ENCODE data around the gene GPR84. TPM values are rescaled to one million over a fixed set of nuclear protein-coding genes. Genes with fewer than 3 reads are reported as not detected.

Gene GPR84
- total and polyA plus RNA-seq, 9 of the 15 experiments (the other 6 are each of a cell fraction or from before 2014, with no cell fraction given), result 0.07 to 0.18 (median 0.11) TPM; not detected in 5

GRCh38 chr12:54352022-54352531 is 12.2 kb downstream of the GPR84 start (continued):
- TF ChIP-seq SMAD4 (CRISPR knock-in tag; conservative IDR thresholded peaks at IDR 0.05) (peak; percentile 54; the same call in 1 of the 2 replicates), HDGF (IDR thresholded peaks at IDR 0.05) (no peak), ZFP36 (IDR thresholded peaks at IDR 0.05; ENCODE audit: low read depth, low read length, partially characterized antibody) (peak; percentile 6), EZH2 (IDR thresholded peaks at IDR 0.05; ENCODE audit: borderline replicate concordance, low read depth, low read length) (no peak), ZNF408 (CRISPR knock-in tag; IDR thresholded peaks at IDR 0.05; ENCODE audit: low read depth) (no peak), ARID3B (CRISPR knock-in tag; IDR thresholded peaks at IDR 0.05; ENCODE audit: borderline replicate concordance) (no peak), GABPA (tag; conservative IDR thresholded peaks at IDR 0.05; ENCODE audit: low read depth) (0 out of 2 replicates have a peak, but pooled peaks have one; percentile 29), STAT5B (CRISPR knock-in tag; IDR thresholded peaks at IDR 0.05) (no peak), SMAD3 (CRISPR knock-in tag; conservative IDR thresholded peaks at IDR 0.05) (no peak), SAFB (IDR thresholded peaks at IDR 0.05; ENCODE audit: borderline replicate concordance, low read depth, low read length) (peak; percentile 61; the same call in 1 of the 2 replicates), TCF7 (IDR thresholded peaks at IDR 0.05; ENCODE audit: borderline replicate concordance) (no peak), PCBP1 (IDR thresholded peaks at IDR 0.05; ENCODE audit: low read depth, low read length, poor library complexity, severe bottlenecking) (no peak), GATAD2A (IDR thresholded peaks at IDR 0.05) (no peak), ZNF780A (CRISPR knock-in tag; IDR thresholded peaks at IDR 0.05) (no peak), USF2 (CRISPR knock-in tag; IDR thresholded peaks at IDR 0.05) (no peak)
- TF ChIP-seq, protein P1, sequence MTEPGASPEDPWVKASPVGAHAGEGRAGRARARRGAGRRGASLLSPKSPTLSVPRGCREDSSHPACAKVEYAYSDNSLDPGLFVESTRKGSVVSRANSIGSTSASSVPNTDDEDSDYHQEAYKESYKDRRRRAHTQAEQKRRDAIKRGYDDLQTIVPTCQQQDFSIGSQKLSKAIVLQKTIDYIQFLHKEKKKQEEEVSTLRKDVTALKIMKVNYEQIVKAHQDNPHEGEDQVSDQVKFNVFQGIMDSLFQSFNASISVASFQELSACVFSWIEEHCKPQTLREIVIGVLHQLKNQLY (CRISPR knock-in tag; conservative IDR thresholded peaks at IDR 0.05), result no peak
- TF ChIP-seq, protein P2, sequence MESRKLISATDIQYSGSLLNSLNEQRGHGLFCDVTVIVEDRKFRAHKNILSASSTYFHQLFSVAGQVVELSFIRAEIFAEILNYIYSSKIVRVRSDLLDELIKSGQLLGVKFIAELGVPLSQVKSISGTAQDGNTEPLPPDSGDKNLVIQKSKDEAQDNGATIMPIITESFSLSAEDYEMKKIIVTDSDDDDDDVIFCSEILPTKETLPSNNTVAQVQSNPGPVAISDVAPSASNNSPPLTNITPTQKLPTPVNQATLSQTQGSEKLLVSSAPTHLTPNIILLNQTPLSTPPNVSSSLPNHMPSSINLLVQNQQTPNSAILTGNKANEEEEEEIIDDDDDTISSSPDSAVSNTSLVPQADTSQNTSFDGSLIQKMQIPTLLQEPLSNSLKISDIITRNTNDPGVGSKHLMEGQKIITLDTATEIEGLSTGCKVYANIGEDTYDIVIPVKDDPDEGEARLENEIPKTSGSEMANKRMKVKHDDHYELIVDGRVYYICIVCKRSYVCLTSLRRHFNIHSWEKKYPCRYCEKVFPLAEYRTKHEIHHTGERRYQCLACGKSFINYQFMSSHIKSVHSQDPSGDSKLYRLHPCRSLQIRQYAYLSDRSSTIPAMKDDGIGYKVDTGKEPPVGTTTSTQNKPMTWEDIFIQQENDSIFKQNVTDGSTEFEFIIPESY (CRISPR knock-in tag; IDR thresholded peaks at IDR 0.05), result no peak
- TF ChIP-seq, protein P3, sequence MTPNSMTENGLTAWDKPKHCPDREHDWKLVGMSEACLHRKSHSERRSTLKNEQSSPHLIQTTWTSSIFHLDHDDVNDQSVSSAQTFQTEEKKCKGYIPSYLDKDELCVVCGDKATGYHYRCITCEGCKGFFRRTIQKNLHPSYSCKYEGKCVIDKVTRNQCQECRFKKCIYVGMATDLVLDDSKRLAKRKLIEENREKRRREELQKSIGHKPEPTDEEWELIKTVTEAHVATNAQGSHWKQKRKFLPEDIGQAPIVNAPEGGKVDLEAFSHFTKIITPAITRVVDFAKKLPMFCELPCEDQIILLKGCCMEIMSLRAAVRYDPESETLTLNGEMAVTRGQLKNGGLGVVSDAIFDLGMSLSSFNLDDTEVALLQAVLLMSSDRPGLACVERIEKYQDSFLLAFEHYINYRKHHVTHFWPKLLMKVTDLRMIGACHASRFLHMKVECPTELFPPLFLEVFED (CRISPR knock-in tag; conservative IDR thresholded peaks at IDR 0.05), result no peak
- TF ChIP-seq, protein P4, sequence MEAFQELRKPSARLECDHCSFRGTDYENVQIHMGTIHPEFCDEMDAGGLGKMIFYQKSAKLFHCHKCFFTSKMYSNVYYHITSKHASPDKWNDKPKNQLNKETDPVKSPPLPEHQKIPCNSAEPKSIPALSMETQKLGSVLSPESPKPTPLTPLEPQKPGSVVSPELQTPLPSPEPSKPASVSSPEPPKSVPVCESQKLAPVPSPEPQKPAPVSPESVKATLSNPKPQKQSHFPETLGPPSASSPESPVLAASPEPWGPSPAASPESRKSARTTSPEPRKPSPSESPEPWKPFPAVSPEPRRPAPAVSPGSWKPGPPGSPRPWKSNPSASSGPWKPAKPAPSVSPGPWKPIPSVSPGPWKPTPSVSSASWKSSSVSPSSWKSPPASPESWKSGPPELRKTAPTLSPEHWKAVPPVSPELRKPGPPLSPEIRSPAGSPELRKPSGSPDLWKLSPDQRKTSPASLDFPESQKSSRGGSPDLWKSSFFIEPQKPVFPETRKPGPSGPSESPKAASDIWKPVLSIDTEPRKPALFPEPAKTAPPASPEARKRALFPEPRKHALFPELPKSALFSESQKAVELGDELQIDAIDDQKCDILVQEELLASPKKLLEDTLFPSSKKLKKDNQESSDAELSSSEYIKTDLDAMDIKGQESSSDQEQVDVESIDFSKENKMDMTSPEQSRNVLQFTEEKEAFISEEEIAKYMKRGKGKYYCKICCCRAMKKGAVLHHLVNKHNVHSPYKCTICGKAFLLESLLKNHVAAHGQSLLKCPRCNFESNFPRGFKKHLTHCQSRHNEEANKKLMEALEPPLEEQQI (IDR thresholded peaks at IDR 0.05), result no peak

All from K562 (cell line).